HG03108 (cell line): ENCODE results near the gene LTBP3.

ENCODE experiments used
- ATAC-seq: cut with Tn5 transposase; IDR thresholded peaks from one replicate; pipeline ENCODE4 v1.9.1; 2021; ENCODE audit warnings: moderate library complexity; ENCODE audit not compliant: unreplicated experiment

Gene LTBP3

GRCh38 chr11:65498727-65498976 lies 59.5 kb downstream of the LTBP3 start:
- no peak for ATAC-seq

- ATAC-seq = no peak
Measured at GRCh38 chr11:65498042-65498726, 60.0 kb downstream of the LTBP3 start.

GRCh38 chr11:65497141-65498041 lies 60.8 kb downstream of the LTBP3 start:
- peak; percentile 54 for ATAC-seq

GRCh38 chr11:65496304-65497140 lies 61.6 kb downstream of the LTBP3 start:
- no peak for ATAC-seq

- no peak for ATAC-seq
Measured at GRCh38 chr11:65493367-65494176, 64.6 kb downstream of the LTBP3 start.

GRCh38 chr11:65492637-65493366 lies 65.4 kb downstream of the LTBP3 start:
- ATAC-seq = peak; percentile 23

GRCh38 chr11:65492387-65492636 lies 65.8 kb downstream of the LTBP3 start:
- ATAC-seq = no peak

GRCh38 chr11:65491614-65492386 lies 66.4 kb downstream of the LTBP3 start:
- ATAC-seq = no peak

- ATAC-seq = no peak
Measured at GRCh38 chr11:65491163-65491465, 67.0 kb downstream of the LTBP3 start.

GRCh38 chr11:65489706-65490320 lies 68.3 kb downstream of the LTBP3 start:
- ATAC-seq = no peak

- no peak for ATAC-seq
Measured at GRCh38 chr11:65489035-65489705, 69.0 kb downstream of the LTBP3 start.
